Esophagus (tissue), 2 donors: Measurements from ENCODE around the gene ZNF107. TPM values are rescaled to one million over a fixed set of nuclear protein-coding genes. Genes with fewer than 3 reads are reported as not detected.
"Not testable (repeated sequence)": the region's sequence is repeated elsewhere in the genome, so short reads cannot be mapped to it uniquely, and the experiment has no call there.

ENCODE experiments used
- H3K27ac ChIP-seq, 2 donors: one replicate each; pipeline ENCODE4 v1.5.1; 2013; ENCODE audit warnings: low read depth in 2 of 2, mild to moderate bottlenecking in 2 of 2, inconsistent platforms in 1 of 2, low read length in 1 of 2, moderate library complexity in 1 of 2
- H3K27me3 ChIP-seq, 2 donors: one replicate each; pipeline ENCODE4 v1.6.1; 2013; ENCODE audit warnings: low read length in 2 of 2, control low read depth in 1 of 2, mild to moderate bottlenecking in 1 of 2; ENCODE audit not compliant: insufficient read depth in 2 of 2, control insufficient read depth in 1 of 2
- H3K36me3 ChIP-seq, 2 donors: one replicate each; pipeline ENCODE4 v1.6.1; 2013; ENCODE audit warnings: low read length in 1 of 2; ENCODE audit not compliant: control insufficient read depth in 2 of 2, insufficient read depth in 2 of 2
- H3K4me1 ChIP-seq, 2 donors: one replicate each; pipeline ENCODE4 v1.6.1; 2013; ENCODE audit warnings: low read length in 1 of 2; ENCODE audit not compliant: control insufficient read depth in 2 of 2, insufficient read depth in 2 of 2
- H3K4me3 ChIP-seq, 2 donors: one replicate each; pipeline ENCODE4 v1.5.1; 2013; ENCODE audit warnings: low read length in 2 of 2, mild to moderate bottlenecking in 2 of 2, low read depth in 1 of 2, moderate library complexity in 1 of 2
- H3K9me3 ChIP-seq, 2 donors: one replicate each; pipeline ENCODE4 v1.6.1; 2013; ENCODE audit warnings: mild to moderate bottlenecking in 2 of 2, low read depth in 1 of 2, low read length in 1 of 2, moderate library complexity in 1 of 2; ENCODE audit not compliant: control insufficient read depth in 2 of 2, insufficient read depth in 1 of 2
- WGBS, 2 donors: extraction: QIAGEN DNeasy Blood & Tissue Kit; methylation state at CpG; one replicate each; pipeline ENCODE4 v1.1.7; 2013; 5-methylcytosine and 5-hydroxymethylcytosine counted together
- polyA plus RNA-seq, 2 donors: library from polyadenylated mRNA; stranded (reverse); fragments of 200-250 nt; gene quantifications; one replicate each; pipeline ENCODE4 v1.2.3, GENCODE V29; 2013
- donor health status: healthy with polysubstance abuse.
- donor health status: Bipolar disorder and iron deficiency.

The ZNF107 gene
- polyA plus RNA-seq, 2 donors, result 1.4 to 2.5 TPM

- no peaks in the 10 kb centered on the region for H3K4me1 ChIP-seq
- H3K27me3 ChIP-seq, result no peaks in the 10 kb centered on the region
- H3K27ac ChIP-seq, result no peak overlapping the region
- peaks cover 2 to 6% of the 10 kb centered on the region in 2 donors for H3K9me3 ChIP-seq
- no peaks in the 10 kb centered on the region for H3K36me3 ChIP-seq
- WGBS, 2 donors, result 98 to 99% methylated on average over 2 of the region's 2 CpGs
- no peak overlapping the region for H3K4me3 ChIP-seq
Measured at GRCh38 chr7:64706625-64707292, 40.8 kb downstream of the ZNF107 start.

GRCh38 chr7:64717896-64718295, 52.0 kb downstream of the ZNF107 start:
- not testable (repeated sequence) for H3K36me3 ChIP-seq, H3K9me3 ChIP-seq, H3K4me3 ChIP-seq, H3K27ac ChIP-seq, H3K4me1 ChIP-seq, H3K27me3 ChIP-seq
- 96 to 97% methylated on average over 23 to 29 of the region's 29 CpGs for WGBS, 2 donors

GRCh38 chr7:64729089-64729848, 63.3 kb downstream of the ZNF107 start:
- Histone ChIP-seq H3K4me1 (no peaks in the 10 kb centered on the region), H3K4me3 (no peak overlapping the region), H3K36me3 (no peaks in the 10 kb centered on the region), H3K9me3 (peaks cover 2 to 5% of the 10 kb centered on the region in 2 donors), H3K27me3 (no peaks in the 10 kb centered on the region), H3K27ac (no peak overlapping the region)
- 70 to 80% methylated on average over 3 of the region's 3 CpGs for WGBS, 2 donors

GRCh38 chr7:64733550-64734240, 67.8 kb downstream of the ZNF107 start:
- H3K9me3 ChIP-seq, result peaks cover 2 to 7% of the 10 kb centered on the region in 2 donors
- no peaks in the 10 kb centered on the region for H3K4me1 ChIP-seq
- WGBS, 2 donors, result 84 to 89% methylated on average over 8 of the region's 8 CpGs
- H3K27ac ChIP-seq, result no peak overlapping the region
- no peaks in the 10 kb centered on the region for H3K36me3 ChIP-seq
- no peak overlapping the region for H3K4me3 ChIP-seq
- no peaks in the 10 kb centered on the region for H3K27me3 ChIP-seq

- no peak overlapping the region for H3K27ac ChIP-seq
- H3K27me3 ChIP-seq, result no peaks in the 10 kb centered on the region
- no peaks in the 10 kb centered on the region for H3K4me1 ChIP-seq
- WGBS, 2 donors, result 94 to 95% methylated on average over 20 of the region's 20 CpGs
- no peaks in the 10 kb centered on the region for H3K36me3 ChIP-seq
- H3K4me3 ChIP-seq, result no peak overlapping the region
- H3K9me3 ChIP-seq, result peaks cover 0 to 2% of the 10 kb centered on the region in 2 donors
Measured at GRCh38 chr7:64736575-64736974, 70.6 kb downstream of the ZNF107 start.

GRCh38 chr7:64738403-64738802, 72.5 kb downstream of the ZNF107 start:
- not testable (repeated sequence) for H3K4me3 ChIP-seq, H3K27me3 ChIP-seq, H3K36me3 ChIP-seq, H3K27ac ChIP-seq, H3K4me1 ChIP-seq, H3K9me3 ChIP-seq
- WGBS, 2 donors, result 93% methylated on average over 20 of the region's 29 CpGs; no CpG with 5 or more reads in 1 of the 2 donors

- not testable (repeated sequence) for H3K4me3 ChIP-seq, H3K27ac ChIP-seq, H3K27me3 ChIP-seq, H3K36me3 ChIP-seq, H3K4me1 ChIP-seq, H3K9me3 ChIP-seq
- WGBS, 2 donors, result 92 to 97% methylated on average over 19 to 29 of the region's 29 CpGs
Measured at GRCh38 chr7:64738953-64739352, 73.0 kb downstream of the ZNF107 start.

- Histone ChIP-seq H3K4me1 (no peaks in the 10 kb centered on the region), H3K36me3 (no peaks in the 10 kb centered on the region), H3K4me3 (no peak overlapping the region), H3K9me3 (no peaks in the 10 kb centered on the region), H3K27me3 (no peaks in the 10 kb centered on the region), H3K27ac (no peak overlapping the region)
- WGBS, 2 donors, result 80 to 88% methylated on average over 4 of the region's 4 CpGs
Measured at GRCh38 chr7:64744680-64745079, 78.7 kb downstream of the ZNF107 start.

- no peak overlapping the region for H3K27ac ChIP-seq
- H3K4me3 ChIP-seq, result no peak overlapping the region
- H3K4me1 ChIP-seq, result no peaks in the 10 kb centered on the region
- H3K27me3 ChIP-seq, result no peaks in the 10 kb centered on the region
- H3K9me3 ChIP-seq, result no peaks in the 10 kb centered on the region
- no peaks in the 10 kb centered on the region for H3K36me3 ChIP-seq
Measured at GRCh38 chr7:64747802-64748201, 81.9 kb downstream of the ZNF107 start.
